Fibroblast of lung (primary cell): ENCODE measurements around the gene CATSPERD. TPM values are rescaled to one million over a fixed set of nuclear protein-coding genes. Genes with fewer than 3 reads are reported as not detected.

ENCODE experiments used
- DNase-seq, 2 donors: peaks; one replicate each; pipeline versions ENCODE4 v3.0.0 to v3.0.0-alpha.2; 2010; ENCODE audit warnings: low read depth in 2 of 2
- H2AFZ ChIP-seq: 2 replicates; pipeline ENCODE4 v1.5.1; 2012; ENCODE audit warnings: low read length, control low read depth, inconsistent platforms
- H3K27ac ChIP-seq: 2 replicates; pipeline ENCODE4 v1.5.1; 2011; ENCODE audit warnings: low read length, control low read depth; ENCODE audit not compliant: insufficient read depth
- H3K27me3 ChIP-seq: 2 replicates; pipeline ENCODE4 v1.5.1; 2011; ENCODE audit warnings: mild to moderate bottlenecking, low read length; ENCODE audit not compliant: control insufficient read depth, insufficient read depth
- H3K36me3 ChIP-seq: 2 replicates; pipeline ENCODE4 v1.5.1; 2011; ENCODE audit warnings: low read length; ENCODE audit not compliant: control insufficient read depth, insufficient read depth
- H3K4me1 ChIP-seq: 2 replicates; pipeline ENCODE4 v1.5.1; 2011; ENCODE audit warnings: low read length; ENCODE audit not compliant: control insufficient read depth, insufficient read depth; ENCODE audit errors: extremely low read depth
- H3K4me2 ChIP-seq: 2 replicates; pipeline ENCODE4 v1.5.1; 2011; ENCODE audit warnings: low read length, control low read depth; ENCODE audit not compliant: insufficient read depth; ENCODE audit errors: extremely low read depth
- H3K4me3 ChIP-seq, 4 experiments: fragments of 200-600 bp in 1 of 4; sonication (generic) in 1 of 4; replicated peaks in 1 of 4; 2 replicates each; pipeline ENCODE4 v1.5.1; 2011 to 2016; ENCODE audit warnings: low read length in 4 of 4, low read depth in 3 of 4, mild to moderate bottlenecking in 3 of 4, control low read depth in 2 of 4, inconsistent platforms in 1 of 4, mixed read lengths in 1 of 4; ENCODE audit not compliant: insufficient read depth in 1 of 4; ENCODE audit errors: control extremely low read depth in 1 of 4
- H3K79me2 ChIP-seq: 2 replicates; pipeline ENCODE4 v1.5.1; 2012; ENCODE audit warnings: mild to moderate bottlenecking, low read length, inconsistent platforms; ENCODE audit not compliant: control insufficient read depth, insufficient read depth
- H3K9ac ChIP-seq: 2 replicates; pipeline ENCODE4 v1.5.1; 2011; ENCODE audit warnings: mild to moderate bottlenecking, low read length, control low read depth; ENCODE audit not compliant: insufficient read depth
- H3K9me3 ChIP-seq: 2 replicates; pipeline ENCODE4 v1.5.1; 2012; ENCODE audit warnings: low read depth, low read length; ENCODE audit not compliant: control insufficient read depth, insufficient read depth
- H4K20me1 ChIP-seq: 2 replicates; pipeline ENCODE4 v1.5.1; 2011; ENCODE audit warnings: low read length; ENCODE audit not compliant: control insufficient read depth, insufficient read depth; ENCODE audit errors: extremely low read depth
- EZH2 ChIP-seq: IDR thresholded peaks from 2 replicates; pipeline ENCODE4 v1.5.1; 2012; ENCODE audit warnings: low read length, control low read depth, mild to moderate bottlenecking; ENCODE audit errors: missing control alignments
- polyA plus RNA-seq, 2 donors: library from polyadenylated mRNA; depleted of rRNA in 1 of 2; stranded (reverse) in 1 of 2; unstranded in 1 of 2; fragments of >200 nt; gene quantifications; 2 replicates each; pipeline ENCODE4 v1.2.1, GENCODE V29; 2011 to 2012; ENCODE audit warnings: missing spikeins in 1 of 2
- total RNA-seq: library from RNA; depleted of rRNA; stranded (reverse); fragments of >200 nt; gene quantifications from 2 replicates; pipeline ENCODE4 v1.2.1, GENCODE V29; 2014
- TF ChIP-seq, protein P1 (sequence below), 2 donors: IDR thresholded peaks in 1 of 2; conservative IDR thresholded peaks in 1 of 2; 1 replicate in 1 of 2; 2 replicates in 1 of 2; pipeline ENCODE4 v1.5.1; 2011 to 2012; ENCODE audit warnings: low read length in 2 of 2, control low read depth in 1 of 2, inconsistent platforms in 1 of 2, low read depth in 1 of 2, mild to moderate bottlenecking in 1 of 2

Gene CATSPERD
- total and polyA plus RNA-seq, 2 donors (not counting 1 experiment from before 2014, with no cell fraction given), result not detected

DNA sequence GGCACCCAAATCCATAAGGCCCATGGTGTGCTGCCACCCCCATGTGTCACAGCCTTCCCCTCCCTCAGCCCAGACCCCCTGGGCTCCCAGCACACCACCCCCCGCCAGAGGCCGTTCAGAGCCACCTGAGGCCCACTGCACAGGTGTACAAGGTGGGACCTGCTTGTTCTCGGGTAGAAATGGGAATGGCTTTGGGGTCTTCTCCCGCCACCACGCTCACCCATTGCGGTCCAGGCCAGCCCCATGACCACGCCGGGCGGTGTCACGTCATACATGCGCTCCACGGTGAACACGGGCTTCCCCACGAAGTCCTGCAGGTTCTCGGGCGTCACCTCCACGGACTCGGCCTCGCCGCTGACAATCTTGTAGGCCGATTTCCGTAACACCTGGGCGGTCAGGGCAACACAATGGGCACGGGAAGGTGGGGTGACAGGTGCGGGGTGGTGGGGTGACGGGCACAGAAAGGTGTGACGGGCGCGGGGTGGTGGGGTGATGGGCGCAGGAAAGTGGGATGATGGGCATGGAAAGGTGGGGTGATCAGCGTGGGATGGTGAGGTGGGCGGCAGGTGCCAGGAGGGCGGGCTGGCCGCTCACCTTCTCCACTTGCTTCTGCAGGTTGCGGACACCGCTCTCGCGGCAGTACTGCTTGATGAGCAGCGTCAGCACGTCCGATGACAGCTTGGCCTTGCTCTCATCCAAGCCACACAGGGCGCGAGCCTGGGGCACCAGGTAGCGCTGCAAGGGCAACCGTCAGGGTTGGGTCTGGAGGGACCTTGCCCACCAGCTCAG is 26.1 kb upstream of the CATSPERD start:
- DNase-seq, result no peak
- no peak for TF ChIP-seq EZH2
- TF ChIP-seq, protein P1, sequence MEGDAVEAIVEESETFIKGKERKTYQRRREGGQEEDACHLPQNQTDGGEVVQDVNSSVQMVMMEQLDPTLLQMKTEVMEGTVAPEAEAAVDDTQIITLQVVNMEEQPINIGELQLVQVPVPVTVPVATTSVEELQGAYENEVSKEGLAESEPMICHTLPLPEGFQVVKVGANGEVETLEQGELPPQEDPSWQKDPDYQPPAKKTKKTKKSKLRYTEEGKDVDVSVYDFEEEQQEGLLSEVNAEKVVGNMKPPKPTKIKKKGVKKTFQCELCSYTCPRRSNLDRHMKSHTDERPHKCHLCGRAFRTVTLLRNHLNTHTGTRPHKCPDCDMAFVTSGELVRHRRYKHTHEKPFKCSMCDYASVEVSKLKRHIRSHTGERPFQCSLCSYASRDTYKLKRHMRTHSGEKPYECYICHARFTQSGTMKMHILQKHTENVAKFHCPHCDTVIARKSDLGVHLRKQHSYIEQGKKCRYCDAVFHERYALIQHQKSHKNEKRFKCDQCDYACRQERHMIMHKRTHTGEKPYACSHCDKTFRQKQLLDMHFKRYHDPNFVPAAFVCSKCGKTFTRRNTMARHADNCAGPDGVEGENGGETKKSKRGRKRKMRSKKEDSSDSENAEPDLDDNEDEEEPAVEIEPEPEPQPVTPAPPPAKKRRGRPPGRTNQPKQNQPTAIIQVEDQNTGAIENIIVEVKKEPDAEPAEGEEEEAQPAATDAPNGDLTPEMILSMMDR (conservative IDR thresholded peaks at IDR 0.05 in 1 of 2, IDR thresholded peaks at IDR 0.05 in 1 of 2; ENCODE audit: low read depth in 1 of 2, low read length in 2 of 2), result no peak
- Histone ChIP-seq H3K9me3 (no peaks in the 10 kb centered on the region), H2AFZ (no peak overlapping the region), H3K4me1 (peaks cover 2% of the 10 kb centered on the region), H3K27me3 (no peaks in the 10 kb centered on the region), H3K79me2 (peaks cover 62% of the 10 kb centered on the region), H3K4me3 (no peak overlapping the region), H3K9ac (no peak overlapping the region), H3K36me3 (peaks cover 56% of the 10 kb centered on the region), H3K4me2 (no peak overlapping the region), H3K27ac (no peak overlapping the region), H4K20me1 (no peaks in the 10 kb centered on the region)

DNA sequence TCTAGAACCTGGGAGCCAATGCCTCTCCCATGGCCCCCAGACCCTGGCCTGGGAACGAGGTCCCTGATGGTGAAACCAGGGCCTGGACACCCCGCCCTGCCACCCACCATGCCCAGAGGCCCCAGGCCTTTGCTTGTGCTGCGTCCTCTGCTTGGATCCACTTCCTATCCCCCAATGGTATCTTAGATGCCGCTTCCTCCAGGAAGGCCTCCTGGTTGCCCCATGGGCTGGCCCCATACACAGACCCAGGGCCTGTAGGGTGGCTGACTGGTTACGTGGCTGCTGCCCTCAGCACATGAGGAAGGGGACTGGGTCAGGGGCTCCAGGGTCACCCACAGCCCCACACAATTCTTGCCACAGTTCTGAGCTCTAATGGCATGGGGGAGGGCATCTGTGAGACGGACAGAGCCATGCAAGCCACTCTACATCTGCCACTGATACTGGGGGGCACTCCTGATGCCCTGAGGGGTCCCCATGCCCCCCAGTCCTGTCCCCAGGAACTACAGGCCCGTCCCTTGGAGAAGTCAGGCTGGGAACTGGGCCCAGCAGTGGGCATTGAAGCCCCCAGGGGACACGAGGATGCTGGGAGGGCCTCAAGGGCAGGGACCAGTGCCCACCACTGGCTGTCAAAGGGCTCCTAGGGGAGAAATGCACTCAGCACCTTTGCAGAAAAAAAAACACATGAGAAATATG is 25.3 kb upstream of the CATSPERD start:
- Histone ChIP-seq H3K4me1 (peaks cover 2% of the 10 kb centered on the region), H3K36me3 (peaks cover 56% of the 10 kb centered on the region), H3K9me3 (no peaks in the 10 kb centered on the region), H3K79me2 (peaks cover 62% of the 10 kb centered on the region), H3K27ac (no peak overlapping the region), H3K9ac (no peak overlapping the region), H3K27me3 (no peaks in the 10 kb centered on the region), H3K4me3 (no peak overlapping the region), H4K20me1 (no peaks in the 10 kb centered on the region), H3K4me2 (no peak overlapping the region), H2AFZ (no peak overlapping the region)
- DNase-seq, result no peak
- no peak for TF ChIP-seq EZH2
- TF ChIP-seq, protein P1 (conservative IDR thresholded peaks at IDR 0.05 in 1 of 2, IDR thresholded peaks at IDR 0.05 in 1 of 2; ENCODE audit: low read depth in 1 of 2, low read length in 2 of 2), result no peak

DNA sequence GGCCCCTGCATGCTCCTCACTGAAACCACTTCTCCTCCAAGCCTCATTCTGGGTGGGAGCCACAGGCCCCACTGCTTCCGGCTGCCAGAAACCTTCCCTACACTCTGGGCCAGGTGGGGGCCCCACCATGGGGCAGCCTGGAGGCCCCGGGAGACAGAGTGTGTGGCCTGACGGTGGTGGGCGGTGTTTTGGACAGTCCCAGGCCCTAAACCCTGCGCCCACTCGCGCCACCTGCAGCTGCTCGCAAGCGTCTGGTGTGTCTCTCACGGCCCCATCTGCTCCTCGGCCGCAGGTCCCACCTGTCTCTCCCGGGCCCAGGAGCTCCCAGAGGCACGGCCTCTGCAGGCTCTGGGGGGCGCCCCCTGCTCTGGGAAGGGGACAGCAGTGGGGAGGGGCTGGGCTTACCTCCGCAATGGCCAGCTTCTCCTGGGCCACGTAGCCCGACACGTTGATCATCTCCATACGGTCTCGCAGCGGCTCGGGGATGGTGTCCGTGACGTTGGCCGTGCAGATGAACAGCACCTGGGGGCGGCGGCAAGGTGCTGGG is 24.7 kb upstream of the CATSPERD start:
- no peaks in the 10 kb centered on the region for H3K27me3 ChIP-seq
- no peak for DNase-seq
- no peak overlapping the region for H3K4me2 ChIP-seq
- peaks cover 60% of the 10 kb centered on the region for H3K36me3 ChIP-seq
- H3K27ac ChIP-seq, result no peak overlapping the region
- no peaks in the 10 kb centered on the region for H4K20me1 ChIP-seq
- H3K9me3 ChIP-seq, result no peaks in the 10 kb centered on the region
- TF ChIP-seq, protein P1 (conservative IDR thresholded peaks at IDR 0.05 in 1 of 2, IDR thresholded peaks at IDR 0.05 in 1 of 2; ENCODE audit: low read depth in 1 of 2, low read length in 2 of 2), result no peak
- TF ChIP-seq EZH2, result no peak
- no peak overlapping the region for H3K4me3 ChIP-seq
- H2AFZ ChIP-seq, result no peak overlapping the region
- H3K79me2 ChIP-seq, result peaks cover 56% of the 10 kb centered on the region
- H3K9ac ChIP-seq, result no peak overlapping the region
- peaks cover 2% of the 10 kb centered on the region for H3K4me1 ChIP-seq
